DLD1 (cell line): Measurements from ENCODE around the gene STAT4.

Experiments used
- in situ Hi-C: cut with HindIII; loops from 2 replicates; pipeline ENCODE4 v1.10.0; 2017; ENCODE audit warnings: low sequenced_read_pairs

STAT4 gene

DNA sequence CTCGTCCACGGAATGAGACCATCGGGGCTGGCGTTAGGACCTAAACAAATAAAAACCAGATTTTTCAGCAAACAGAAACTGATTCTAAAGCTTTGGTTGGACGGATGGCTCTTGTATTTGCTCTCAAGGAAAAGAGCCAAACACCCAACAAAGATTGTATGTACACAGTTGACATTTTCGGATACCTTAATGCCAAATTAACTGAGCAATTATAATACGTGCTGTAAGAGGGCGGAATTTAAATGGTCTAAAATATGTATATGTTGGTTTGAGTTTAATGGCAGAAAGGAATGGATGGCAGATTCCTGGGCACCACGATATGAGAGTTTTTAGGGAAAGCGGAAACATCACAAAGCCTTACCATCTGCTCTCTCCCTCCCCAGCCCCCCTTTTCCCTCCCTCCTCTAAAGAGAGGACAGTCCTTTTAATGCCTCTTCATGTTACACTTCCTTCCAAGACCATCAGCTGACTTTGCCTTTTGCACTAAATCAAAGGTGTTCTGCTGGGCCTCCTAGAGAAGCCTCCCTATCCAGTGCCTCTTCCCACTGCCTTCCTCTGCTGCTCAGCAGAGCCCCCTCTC lies 170.1 kb downstream of the STAT4 start:
- in situ Hi-C loops, result no loop called here

DNA sequence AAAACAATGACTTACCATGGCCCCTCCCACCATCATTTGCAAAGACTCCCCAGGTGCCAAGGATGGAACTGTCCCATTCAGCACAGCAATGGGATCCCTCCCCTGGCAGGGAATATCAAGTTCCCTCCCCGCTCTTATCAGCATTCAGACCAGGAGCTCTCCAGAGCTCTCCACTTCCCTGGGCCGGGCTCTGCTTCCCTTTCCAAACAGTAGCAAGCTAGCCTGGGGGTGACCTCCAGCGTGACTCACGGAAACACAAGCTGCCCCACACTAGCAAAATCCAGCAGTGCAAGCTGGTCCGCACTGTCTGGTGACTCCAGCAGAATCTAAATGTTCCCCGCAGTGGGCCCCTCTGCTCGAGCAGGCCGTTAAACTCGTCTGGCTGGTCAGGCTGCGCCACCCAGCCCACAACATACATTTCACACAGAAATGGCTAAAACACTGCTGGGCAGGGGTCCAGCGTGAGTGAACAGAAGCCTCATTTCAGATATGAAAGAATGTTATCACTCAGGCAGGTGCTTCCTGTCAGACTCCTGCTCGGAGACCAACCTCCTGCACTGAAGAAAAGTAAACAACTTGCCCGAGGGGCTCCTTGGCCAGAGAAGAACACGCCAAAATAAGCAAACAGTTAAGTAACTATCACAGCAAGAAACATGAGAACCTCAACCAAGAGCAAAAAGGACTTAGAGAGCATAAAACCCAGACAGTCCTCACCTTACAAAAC lies 170.7 kb downstream of the STAT4 start:
- in situ Hi-C loops, result no loop called here
